BE2C (cell line): ENCODE measurements around the gene TP53AIP1.
A peak's percentile ranks its signal among the peaks of the same experiment; 100 is the strongest.

Experiments
- DNase-seq: peaks from one replicate; pipeline ENCODE4 v3.0.0-alpha.2; 2020
- H3K27me3 ChIP-seq: fragments of 250-450 bp; sonication (Bioruptor Pico); 2 replicates; pipeline ENCODE4 v1.5.1; 2020; ENCODE audit warnings: mild to moderate bottlenecking
- H3K36me3 ChIP-seq: fragments of 250-450 bp; sonication (Bioruptor Pico); 2 replicates; pipeline ENCODE4 v1.5.1; 2020; ENCODE audit warnings: mild to moderate bottlenecking
- H3K4me1 ChIP-seq: fragments of 250-450 bp; sonication (Bioruptor Pico); 2 replicates; pipeline ENCODE4 v1.5.1; 2020
- H3K4me3 ChIP-seq: 2 replicates; pipeline ENCODE4 v1.5.1; 2011; ENCODE audit warnings: low read depth, low read length
- H3K9me3 ChIP-seq: fragments of 250-450 bp; sonication (Bioruptor Pico); 2 replicates; pipeline ENCODE4 v1.5.1; 2020
- TF ChIP-seq, protein P1 (sequence below): IDR thresholded peaks from 2 replicates; pipeline ENCODE4 v1.5.1; 2012; ENCODE audit warnings: mild to moderate bottlenecking, low read depth, low read length

Gene TP53AIP1

DNA sequence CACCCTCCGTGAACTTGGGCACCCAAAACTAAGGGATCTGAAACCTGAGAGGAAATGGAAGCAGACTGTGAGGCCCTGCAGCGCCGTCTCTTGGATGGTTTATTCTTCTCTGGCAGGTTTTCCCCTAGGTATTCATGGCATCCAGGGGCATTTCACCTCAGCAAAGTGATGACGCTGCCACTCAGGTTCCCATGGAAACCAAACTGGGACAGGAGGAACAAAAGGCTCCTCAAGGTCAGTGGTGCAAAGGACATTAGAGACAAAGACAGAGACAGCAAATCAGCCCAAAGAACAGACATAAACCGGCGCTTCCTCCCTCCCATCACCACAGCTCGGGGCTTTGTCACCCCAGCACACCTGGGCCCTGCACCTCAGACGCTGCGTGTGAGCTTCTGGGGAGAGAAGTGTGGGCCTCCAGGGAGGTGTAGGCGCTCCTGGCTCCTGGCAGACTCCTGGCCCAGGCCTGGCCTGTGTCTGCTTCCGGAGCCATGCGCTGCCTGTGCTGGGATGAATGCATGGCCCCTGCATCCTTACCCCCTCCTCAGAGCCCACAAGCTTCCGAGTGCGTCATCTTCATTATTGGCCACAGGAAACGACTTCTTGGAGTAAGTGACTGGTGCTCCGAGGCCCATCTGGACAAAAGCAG lies 5.9 kb downstream of the TP53AIP1 start:
- Histone ChIP-seq H3K36me3 (no peaks in the 10 kb centered on the region), H3K4me3 (no peak overlapping the region), H3K27me3 (no peaks in the 10 kb centered on the region), H3K4me1 (no peaks in the 10 kb centered on the region), H3K9me3 (no peaks in the 10 kb centered on the region)
- DNase-seq, result peak; percentile 30
- TF ChIP-seq, protein P1, sequence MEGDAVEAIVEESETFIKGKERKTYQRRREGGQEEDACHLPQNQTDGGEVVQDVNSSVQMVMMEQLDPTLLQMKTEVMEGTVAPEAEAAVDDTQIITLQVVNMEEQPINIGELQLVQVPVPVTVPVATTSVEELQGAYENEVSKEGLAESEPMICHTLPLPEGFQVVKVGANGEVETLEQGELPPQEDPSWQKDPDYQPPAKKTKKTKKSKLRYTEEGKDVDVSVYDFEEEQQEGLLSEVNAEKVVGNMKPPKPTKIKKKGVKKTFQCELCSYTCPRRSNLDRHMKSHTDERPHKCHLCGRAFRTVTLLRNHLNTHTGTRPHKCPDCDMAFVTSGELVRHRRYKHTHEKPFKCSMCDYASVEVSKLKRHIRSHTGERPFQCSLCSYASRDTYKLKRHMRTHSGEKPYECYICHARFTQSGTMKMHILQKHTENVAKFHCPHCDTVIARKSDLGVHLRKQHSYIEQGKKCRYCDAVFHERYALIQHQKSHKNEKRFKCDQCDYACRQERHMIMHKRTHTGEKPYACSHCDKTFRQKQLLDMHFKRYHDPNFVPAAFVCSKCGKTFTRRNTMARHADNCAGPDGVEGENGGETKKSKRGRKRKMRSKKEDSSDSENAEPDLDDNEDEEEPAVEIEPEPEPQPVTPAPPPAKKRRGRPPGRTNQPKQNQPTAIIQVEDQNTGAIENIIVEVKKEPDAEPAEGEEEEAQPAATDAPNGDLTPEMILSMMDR, result no peak

DNA sequence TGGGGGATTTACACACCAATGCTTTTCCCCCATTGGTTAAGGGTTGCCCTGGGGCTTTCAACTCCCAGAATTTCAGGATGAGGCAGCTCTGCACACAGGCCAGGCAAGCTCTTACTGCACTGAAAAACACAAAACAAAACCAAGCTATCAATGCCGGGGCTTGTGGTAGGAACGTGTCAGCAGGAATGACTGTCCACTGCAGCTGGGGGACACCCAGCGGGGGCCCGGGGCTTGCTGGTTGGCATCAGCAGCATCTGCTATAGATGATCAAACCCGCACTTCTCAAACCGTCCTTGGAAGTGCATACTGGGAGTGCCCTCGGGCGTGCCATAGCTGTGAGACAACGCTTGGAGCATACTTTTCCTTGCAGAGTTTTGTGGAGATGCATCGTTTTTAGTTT lies 7.7 kb downstream of the TP53AIP1 start:
- TF ChIP-seq, protein P1, result no peak
- no peaks in the 10 kb centered on the region for H3K4me1 ChIP-seq
- H3K4me3 ChIP-seq, result no peak overlapping the region
- H3K27me3 ChIP-seq, result no peaks in the 10 kb centered on the region
- DNase-seq, result no peak
- no peaks in the 10 kb centered on the region for H3K9me3 ChIP-seq
- no peaks in the 10 kb centered on the region for H3K36me3 ChIP-seq

DNA sequence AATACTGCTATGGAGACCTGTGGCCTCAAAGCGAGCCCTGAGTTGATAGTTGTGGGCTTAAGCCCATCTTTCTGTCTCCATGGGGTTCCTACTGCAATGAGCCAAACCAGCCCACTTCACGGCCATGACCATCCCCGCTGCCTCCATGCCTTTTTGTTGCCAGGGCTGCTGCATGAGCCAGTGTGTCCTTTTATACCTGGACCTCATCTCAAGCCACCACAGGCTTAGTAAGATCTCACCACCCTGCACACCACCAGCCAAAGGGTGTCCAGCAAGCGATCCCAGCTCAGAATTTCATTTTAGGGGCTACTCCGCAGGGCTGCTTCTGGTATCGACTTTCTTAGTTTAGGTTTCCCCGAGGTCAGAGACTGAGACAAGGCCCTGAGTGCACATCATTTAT lies 8.3 kb downstream of the TP53AIP1 start:
- H3K9me3 ChIP-seq, result no peaks in the 10 kb centered on the region
- TF ChIP-seq, protein P1, result no peak
- no peak for DNase-seq
- H3K27me3 ChIP-seq, result no peaks in the 10 kb centered on the region
- H3K4me3 ChIP-seq, result no peak overlapping the region
- no peaks in the 10 kb centered on the region for H3K4me1 ChIP-seq
- H3K36me3 ChIP-seq, result no peaks in the 10 kb centered on the region

DNA sequence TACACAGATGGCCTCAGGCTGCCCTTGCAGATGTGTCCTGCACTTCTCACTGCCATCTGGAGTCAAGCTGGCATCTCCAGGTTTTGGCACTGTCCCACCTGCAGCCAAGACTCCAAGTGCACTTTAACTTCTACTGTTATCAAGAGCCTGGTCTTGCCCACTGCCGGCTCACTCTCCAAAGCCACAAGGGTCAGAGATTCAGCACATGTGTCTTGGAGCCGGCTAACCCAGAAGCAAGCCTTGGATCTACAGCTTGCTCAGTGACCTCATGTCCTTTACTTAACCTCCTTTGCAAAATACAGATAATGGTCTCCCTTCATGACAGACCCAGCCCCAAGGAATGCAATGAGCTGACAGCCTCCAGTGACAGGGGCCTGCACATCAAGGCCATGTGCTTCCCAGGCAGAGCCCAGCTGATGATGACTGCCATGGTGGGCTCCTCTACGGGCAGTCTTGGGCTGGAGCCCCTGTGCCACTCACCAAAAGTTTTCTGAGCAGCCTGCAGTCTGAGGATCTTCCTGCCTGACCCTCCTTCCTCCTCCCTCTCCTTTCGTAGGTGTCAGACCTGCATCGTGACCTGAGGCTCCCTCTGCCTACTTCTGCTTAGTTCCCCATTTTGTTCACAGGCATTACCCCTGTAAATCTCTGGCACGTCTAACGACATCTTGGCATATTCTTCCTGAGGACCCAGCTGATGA lies 9.0 kb downstream of the TP53AIP1 start:
- Histone ChIP-seq H3K4me3 (no peak overlapping the region), H3K36me3 (no peaks in the 10 kb centered on the region), H3K4me1 (no peaks in the 10 kb centered on the region), H3K9me3 (no peaks in the 10 kb centered on the region), H3K27me3 (no peaks in the 10 kb centered on the region)
- no peak for DNase-seq
- TF ChIP-seq, protein P1, result no peak

DNA sequence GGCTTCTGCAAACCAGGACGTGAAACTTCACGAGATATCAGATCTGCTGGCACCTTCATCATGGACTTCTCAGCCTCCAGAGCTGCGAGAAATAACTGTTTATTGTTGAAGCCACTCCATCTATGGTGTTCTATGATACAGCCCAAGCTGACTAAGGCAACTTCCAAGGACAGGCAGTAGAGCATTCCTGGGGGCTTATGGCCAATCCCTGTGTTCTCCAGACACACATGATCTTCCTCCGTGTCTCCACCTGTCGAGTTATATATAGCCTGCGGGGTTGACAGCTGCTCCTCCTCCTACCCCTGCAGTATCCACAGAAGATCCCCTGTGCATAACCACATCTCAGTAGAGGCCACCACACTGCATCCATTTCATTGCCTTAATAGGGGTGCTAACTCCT lies 11.0 kb downstream of the TP53AIP1 start:
- Histone ChIP-seq H3K9me3 (no peaks in the 10 kb centered on the region), H3K4me3 (no peak overlapping the region), H3K36me3 (no peaks in the 10 kb centered on the region), H3K27me3 (no peaks in the 10 kb centered on the region), H3K4me1 (no peaks in the 10 kb centered on the region)
- DNase-seq, result no peak
- TF ChIP-seq, protein P1, result no peak

DNA sequence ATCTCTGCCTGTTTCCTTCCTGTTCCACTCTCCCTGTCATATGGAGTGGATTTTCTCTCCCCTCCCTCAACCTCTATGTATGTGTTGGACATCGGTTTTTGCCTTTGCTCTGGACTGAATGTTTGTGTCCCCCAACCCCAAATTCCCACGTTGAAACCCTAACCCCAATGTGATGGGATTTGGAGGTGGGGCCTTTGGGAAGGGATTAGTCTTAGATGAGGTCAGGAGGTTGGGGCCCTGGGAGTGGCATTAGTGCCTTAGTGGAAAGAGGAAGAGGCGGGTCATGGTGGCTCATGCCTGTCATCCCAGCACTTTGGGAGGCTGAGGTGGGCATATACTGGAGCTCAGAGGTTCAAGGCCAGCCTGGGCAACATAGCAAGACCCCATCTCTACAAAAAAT lies 11.6 kb downstream of the TP53AIP1 start:
- Histone ChIP-seq H3K9me3 (no peaks in the 10 kb centered on the region), H3K4me3 (no peak overlapping the region), H3K27me3 (no peaks in the 10 kb centered on the region), H3K4me1 (no peaks in the 10 kb centered on the region), H3K36me3 (no peaks in the 10 kb centered on the region)
- no peak for DNase-seq
- TF ChIP-seq, protein P1, result no peak
